OCI-LY1 (cell line): ENCODE data around the gene C17orf100.

ENCODE experiments used
- H2AFZ ChIP-seq: fragments of 200-600 bp; sonication (generic), shearing (Covaris generic); 2 replicates; pipeline ENCODE4 v1.6.0; 2014; ENCODE audit warnings: antibody characterized with exemption, mild to moderate bottlenecking, low read length
- H3F3A ChIP-seq: fragments of 200-600 bp; sonication (generic), shearing (Covaris generic); 2 replicates; pipeline ENCODE4 v1.6.0; 2014; ENCODE audit warnings: mild to moderate bottlenecking, antibody characterized with exemption, low read length, moderate library complexity; ENCODE audit not compliant: insufficient read depth
- H3K27ac ChIP-seq: fragments of 200-600 bp; sonication (generic); 2 replicates; pipeline ENCODE4 v1.5.1; 2014; ENCODE audit warnings: low read length, mixed run types, mild to moderate bottlenecking, low read depth; ENCODE audit not compliant: poor library complexity, severe bottlenecking
- H3K27me3 ChIP-seq: fragments of 200-600 bp; sonication (generic); 2 replicates; pipeline ENCODE4 v1.6.0; 2014; ENCODE audit warnings: antibody characterized with exemption, mild to moderate bottlenecking, low read length, moderate library complexity; ENCODE audit not compliant: insufficient read depth
- H3K36me3 ChIP-seq: fragments of 200-600 bp; sonication (generic); 2 replicates; pipeline ENCODE4 v1.6.1; 2014; ENCODE audit warnings: mild to moderate bottlenecking, antibody characterized with exemption, low read length, moderate library complexity, mixed read lengths; ENCODE audit not compliant: insufficient read depth
- H3K4me1 ChIP-seq: fragments of 200-600 bp; sonication (generic); 2 replicates; pipeline ENCODE4 v1.5.1; 2014; ENCODE audit warnings: mild to moderate bottlenecking, low read length, moderate library complexity; ENCODE audit not compliant: insufficient read depth, severe bottlenecking
- H3K4me2 ChIP-seq: fragments of 200-600 bp; sonication (generic), shearing (Covaris generic); 2 replicates; pipeline ENCODE4 v1.6.1; 2014; ENCODE audit warnings: low read length
- H3K4me3 ChIP-seq: fragments of 200-600 bp; sonication (generic); 2 replicates; pipeline ENCODE4 v1.5.1; 2014; ENCODE audit warnings: low read length, low read depth, mild to moderate bottlenecking, mixed read lengths; ENCODE audit not compliant: poor library complexity, severe bottlenecking
- H3K79me2 ChIP-seq: fragments of 200-600 bp; shearing (Covaris generic); 2 replicates; pipeline ENCODE4 v1.6.1; 2016; ENCODE audit warnings: mixed run types, low read length, mixed read lengths; ENCODE audit not compliant: insufficient read depth
- H3K9ac ChIP-seq: fragments of 200-600 bp; sonication (generic), shearing (Covaris generic); 2 replicates; pipeline ENCODE4 v1.6.1; 2014; ENCODE audit warnings: mild to moderate bottlenecking, low read length, mixed read lengths
- H3K9me2 ChIP-seq: fragments of 200-600 bp; sonication (generic), shearing (Covaris generic); 2 replicates; pipeline ENCODE4 v1.6.1; 2014; ENCODE audit warnings: low read depth, mild to moderate bottlenecking, low read length, mixed read lengths
- H3K9me3 ChIP-seq: fragments of 200-600 bp; shearing (Covaris generic); 2 replicates; pipeline ENCODE4 v1.6.1; 2014; ENCODE audit warnings: low read length, mixed read lengths
- H4K20me1 ChIP-seq: fragments of 200-600 bp; sonication (generic), shearing (Covaris generic); 2 replicates; pipeline ENCODE4 v1.6.0; 2016; ENCODE audit warnings: mild to moderate bottlenecking, low read length; ENCODE audit not compliant: insufficient read depth
- CTCF ChIP-seq: fragments of 200-600 bp; sonication (generic), shearing (Covaris generic); IDR thresholded peaks from 2 replicates; pipeline ENCODE4 v1.5.1; 2017; ENCODE audit warnings: mild to moderate bottlenecking, antibody characterized with exemption, low read length, moderate library complexity, mixed read lengths
- EZH2 ChIP-seq: fragments of 200-600 bp; sonication (generic), shearing (Covaris generic); IDR thresholded peaks from 2 replicates; pipeline ENCODE4 v1.8.0; 2017; ENCODE audit warnings: borderline replicate concordance, mixed run types, mild to moderate bottlenecking, antibody characterized with exemption, low read length, moderate library complexity, mixed read lengths

C17orf100 gene

GRCh38 chr17:6636105-6636504, 15.5 kb upstream of the C17orf100 start:
- Histone ChIP-seq H2AFZ (no peak overlapping the region), H3K27me3 (no peaks in the 10 kb centered on the region), H3K9me2 (no peaks in the 10 kb centered on the region), H3K79me2 (peaks cover under 1% of the 10 kb centered on the region; the same call in 1 of the 2 replicates), H3K4me2 (no peak overlapping the region), H3K4me3 (no peak overlapping the region), H3K9ac (no peak overlapping the region), H4K20me1 (no peaks in the 10 kb centered on the region), H3K36me3 (peaks cover 32% of the 10 kb centered on the region), H3F3A (no peaks in the 10 kb centered on the region; the same call in 1 of the 2 replicates), H3K9me3 (0 out of 2 replicates have a peak, but pooled peaks cover 3% of the 10 kb centered on the region), H3K27ac (no peak overlapping the region), H3K4me1 (peaks cover 16% of the 10 kb centered on the region)
- no peak for TF ChIP-seq CTCF
- TF ChIP-seq EZH2 = no peak

- H3K27ac ChIP-seq = no peak overlapping the region
- H2AFZ ChIP-seq = no peak overlapping the region
- H3K27me3 ChIP-seq = no peaks in the 10 kb centered on the region
- H3K4me3 ChIP-seq = no peak overlapping the region
- no peak overlapping the region for H3K4me2 ChIP-seq
- no peaks in the 10 kb centered on the region for H3K9me2 ChIP-seq
- peaks cover 28% of the 10 kb centered on the region for H3K36me3 ChIP-seq
- peaks cover 21% of the 10 kb centered on the region for H3K4me1 ChIP-seq
- H4K20me1 ChIP-seq = no peaks in the 10 kb centered on the region
- 0 out of 2 replicates have a peak, but pooled peaks cover 3% of the 10 kb centered on the region for H3K9me3 ChIP-seq
- no peaks in the 10 kb centered on the region; the same call in 1 of the 2 replicates for H3F3A ChIP-seq
- TF ChIP-seq CTCF = no peak
- no peak for TF ChIP-seq EZH2
- no peak overlapping the region for H3K9ac ChIP-seq
- H3K79me2 ChIP-seq = peaks cover 6% of the 10 kb centered on the region; the same call in 1 of the 2 replicates
Observed at GRCh38 chr17:6636616-6637457, 14.7 kb upstream of the C17orf100 start.

- Histone ChIP-seq H3K4me3 (no peak overlapping the region), H3F3A (no peaks in the 10 kb centered on the region; the same call in 1 of the 2 replicates), H3K27ac (no peak overlapping the region), H3K9me3 (0 out of 2 replicates have a peak, but pooled peaks cover 3% of the 10 kb centered on the region), H3K27me3 (no peaks in the 10 kb centered on the region), H3K9me2 (no peaks in the 10 kb centered on the region), H2AFZ (no peak overlapping the region), H4K20me1 (no peaks in the 10 kb centered on the region), H3K79me2 (peaks cover 6% of the 10 kb centered on the region; the same call in 1 of the 2 replicates), H3K36me3 (peaks cover 31% of the 10 kb centered on the region), H3K9ac (no peak overlapping the region), H3K4me2 (no peak overlapping the region), H3K4me1 (peaks cover 27% of the 10 kb centered on the region)
- TF ChIP-seq EZH2 (no peak), CTCF (no peak)
Observed at GRCh38 chr17:6637458-6637840, 14.1 kb upstream of the C17orf100 start.
